ENCODE data around the gene RAB30.

Gene RAB30, protein sequence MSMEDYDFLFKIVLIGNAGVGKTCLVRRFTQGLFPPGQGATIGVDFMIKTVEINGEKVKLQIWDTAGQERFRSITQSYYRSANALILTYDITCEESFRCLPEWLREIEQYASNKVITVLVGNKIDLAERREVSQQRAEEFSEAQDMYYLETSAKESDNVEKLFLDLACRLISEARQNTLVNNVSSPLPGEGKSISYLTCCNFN

DNA sequence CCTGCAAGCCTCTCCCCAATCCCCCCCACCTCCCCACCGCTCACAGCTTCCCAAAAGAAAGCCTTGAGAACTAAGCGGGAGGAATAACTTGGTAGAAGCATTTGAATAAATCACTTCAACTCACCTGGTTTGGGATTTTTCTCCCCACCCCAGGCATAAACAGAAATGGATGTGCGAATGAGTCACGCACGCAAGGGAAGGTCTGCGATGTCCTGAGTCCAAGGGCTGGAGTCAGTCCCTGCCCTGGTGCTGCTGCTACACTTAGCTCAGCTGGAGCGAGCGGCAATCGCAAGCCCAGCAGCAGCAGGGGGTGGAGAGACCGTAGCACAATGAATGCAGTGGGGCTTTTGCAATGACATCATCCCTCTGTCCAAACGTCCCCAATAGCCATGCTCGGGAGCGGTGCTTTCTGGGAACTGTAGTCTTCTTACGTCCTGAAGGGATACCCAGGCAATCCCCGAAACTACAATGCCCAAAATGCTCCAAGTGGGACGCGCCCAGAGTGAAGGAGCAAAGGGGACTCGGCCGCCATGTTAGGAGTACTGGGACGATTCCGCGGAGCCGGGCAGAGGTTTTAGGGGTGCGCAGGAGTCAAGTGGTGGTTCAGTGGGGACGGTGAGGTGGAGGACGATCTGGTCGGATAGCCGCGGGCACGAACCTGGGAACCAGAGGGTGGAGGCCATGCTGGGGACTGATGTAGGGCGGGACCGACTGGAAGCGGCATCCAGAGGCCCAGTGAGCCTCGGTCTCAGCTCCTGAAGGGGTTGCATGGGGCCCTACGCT is at the start of gene RAB30:
TSS of gene RAB30 (minus strand) at position 331 of the 783 bp plus-strand sequence. CDS start 74,581 bp downstream, outside the sequence.
- peak; percentile 93 to 100 (median 99) for DNase-seq
- intact Hi-C loops (cut with DNase I) = loop anchor here (2.0 to 10.0 kb wide), 4 partner anchors 47 to 167 kb away; partner anchors contain the start of genes DDIAS, PCF11 and PRCP

DNA sequence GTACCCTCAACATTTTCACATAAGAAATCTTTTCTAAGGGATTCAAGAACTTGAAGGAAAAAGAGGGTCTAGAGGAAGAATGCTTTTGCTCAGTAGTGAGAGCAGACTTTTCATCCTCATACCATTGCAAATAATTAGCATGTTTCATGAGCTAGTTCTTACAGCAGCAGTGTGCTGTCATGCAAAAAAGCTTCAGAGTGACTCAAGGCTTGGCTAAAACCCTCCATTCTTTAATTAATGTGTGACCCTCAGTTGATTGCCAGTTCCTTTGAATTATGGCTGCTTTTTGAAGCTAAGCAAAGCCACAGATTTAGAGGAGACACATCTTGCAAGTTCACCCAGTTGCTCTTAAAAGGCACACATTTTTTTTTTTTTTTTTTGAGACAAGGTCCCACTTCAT is 48.6 kb upstream of the RAB30 start:
- DNase-seq = no peak
- intact Hi-C loops (cut with DNase I) = no loop called here

DNA sequence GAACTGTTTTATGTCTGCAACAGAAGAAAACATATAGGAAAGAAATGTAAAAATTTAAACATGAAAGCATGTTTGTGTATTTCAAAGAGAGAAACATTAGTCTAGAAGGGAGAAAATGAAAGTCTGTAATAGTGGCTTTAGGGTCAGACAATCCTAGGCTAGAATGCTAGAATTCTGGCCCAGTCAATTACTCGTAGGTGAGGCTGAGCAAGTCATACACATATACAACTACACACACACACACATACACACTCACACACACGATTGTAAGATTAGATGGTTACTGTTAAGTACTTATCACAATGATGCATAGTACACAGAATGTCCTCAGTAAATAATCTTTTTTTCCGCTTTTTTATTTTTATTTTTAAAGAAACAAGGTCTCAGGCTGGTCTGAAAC is 47.5 kb upstream of the RAB30 start:
- intact Hi-C loops (cut with DNase I) = no loop called here
- no peak for DNase-seq

DNA sequence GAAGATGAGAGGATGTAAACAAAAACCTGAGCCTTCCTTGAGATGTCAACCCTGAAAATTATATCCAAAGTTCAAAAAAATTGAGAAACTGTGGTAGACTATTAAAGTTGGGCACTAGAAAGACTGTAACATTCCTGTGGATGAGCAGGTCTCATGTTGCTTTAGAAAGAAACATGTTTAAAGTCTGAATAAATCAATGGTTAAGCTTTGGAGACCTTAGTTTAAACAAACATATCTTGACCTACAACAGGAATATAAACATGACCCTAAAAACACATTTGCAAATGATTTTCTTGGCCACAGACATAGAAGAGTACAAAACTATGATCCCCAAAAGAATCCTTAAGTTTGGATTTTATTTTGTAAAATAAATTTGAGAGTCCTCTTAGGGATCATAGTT is 47.1 kb upstream of the RAB30 start:
- DNase-seq = no peak
- intact Hi-C loops (cut with DNase I) = no loop called here

DNA sequence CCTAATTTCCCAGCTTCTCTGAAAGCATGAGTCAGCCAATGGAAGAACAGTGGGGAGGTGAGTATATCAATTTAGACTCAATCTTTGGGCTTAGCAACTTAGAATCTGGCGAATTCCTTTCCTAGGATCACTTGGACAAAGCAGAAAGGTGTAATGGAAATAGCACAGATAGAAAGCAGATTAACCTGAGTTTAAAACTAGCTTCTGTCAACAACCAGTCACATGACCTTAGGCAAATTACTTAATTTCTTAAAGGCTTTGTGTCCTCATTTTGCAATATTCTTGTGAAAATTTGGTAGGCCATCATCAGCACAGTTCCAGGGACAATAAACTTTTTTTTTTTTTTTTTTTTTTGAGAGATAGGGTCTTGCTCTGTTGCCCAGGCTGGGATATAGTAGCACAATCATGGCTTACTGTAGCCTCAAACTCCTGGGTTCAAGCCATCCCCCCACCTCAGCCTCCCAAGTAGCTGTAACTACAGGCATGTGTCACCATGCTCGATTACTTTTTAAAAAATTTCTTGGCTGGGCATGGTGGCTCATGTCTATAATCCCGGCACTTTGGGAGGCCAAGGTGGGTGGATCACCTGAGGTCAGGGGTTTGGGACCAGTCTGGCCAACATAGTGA is 44.4 kb upstream of the RAB30 start:
- intact Hi-C loops (cut with DNase I) = no loop called here
- DNase-seq = no peak

DNA sequence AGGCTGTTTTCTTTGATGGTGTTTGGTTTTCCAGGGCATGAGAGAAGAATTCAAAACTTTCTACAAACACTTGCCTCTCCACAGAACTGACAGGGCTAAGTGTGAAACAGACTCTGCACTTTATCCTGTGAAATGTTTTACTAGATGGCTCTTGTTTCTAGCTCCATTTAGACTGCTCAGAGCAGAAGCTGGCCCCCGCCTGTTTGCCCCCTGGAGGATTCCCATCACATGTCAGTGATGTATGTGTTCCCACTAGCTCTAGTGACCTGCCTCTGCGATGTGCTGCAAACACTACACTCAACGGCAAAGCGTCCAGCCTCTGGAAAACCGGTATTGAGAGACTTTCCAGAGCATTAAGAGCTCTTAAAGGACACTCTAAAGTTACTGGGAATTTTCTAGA is 43.9 kb upstream of the RAB30 start:
- intact Hi-C loops (cut with DNase I) = no loop called here
- no peak for DNase-seq

DNA sequence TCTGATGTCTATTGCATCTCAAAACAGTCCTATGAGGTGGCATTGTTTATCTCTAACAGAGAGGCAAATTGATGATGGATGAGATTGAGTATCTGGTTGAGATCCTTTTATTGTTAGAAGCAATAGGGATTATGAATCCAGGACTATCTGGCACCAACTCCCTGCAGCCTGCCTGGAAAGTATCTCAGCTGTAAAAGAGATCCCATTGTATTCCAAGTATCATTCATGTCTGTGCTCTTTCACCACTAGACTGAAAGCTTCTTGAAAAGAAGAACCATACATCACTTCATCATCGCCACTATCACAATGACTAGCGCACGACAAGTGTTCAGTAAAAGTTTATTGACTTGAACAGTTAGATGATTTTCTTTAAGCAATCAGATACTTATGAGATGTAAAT is 43.3 kb upstream of the RAB30 start:
- no peak for DNase-seq
- intact Hi-C loops (cut with DNase I) = no loop called here

DNA sequence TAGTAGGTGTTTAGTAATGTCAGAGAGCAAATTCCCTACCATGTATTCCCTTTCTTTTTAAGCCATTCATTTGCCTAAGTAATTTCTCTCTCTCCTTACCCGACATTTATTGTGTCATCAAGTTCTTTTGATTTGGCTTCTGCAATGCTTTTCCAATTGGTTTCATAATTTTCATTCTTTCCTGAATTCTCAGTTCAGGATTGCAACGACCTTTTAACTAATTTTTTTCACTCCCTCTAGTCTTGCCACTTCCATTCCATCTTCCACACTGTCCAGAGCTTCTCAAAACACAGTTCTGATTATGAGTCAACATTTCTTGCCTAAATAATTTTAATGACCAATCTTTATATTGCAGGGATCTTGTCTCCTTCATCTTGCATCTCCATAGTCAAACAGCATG is 41.2 kb upstream of the RAB30 start:
- intact Hi-C loops (cut with DNase I) = no loop called here
- no peak for DNase-seq

DNA sequence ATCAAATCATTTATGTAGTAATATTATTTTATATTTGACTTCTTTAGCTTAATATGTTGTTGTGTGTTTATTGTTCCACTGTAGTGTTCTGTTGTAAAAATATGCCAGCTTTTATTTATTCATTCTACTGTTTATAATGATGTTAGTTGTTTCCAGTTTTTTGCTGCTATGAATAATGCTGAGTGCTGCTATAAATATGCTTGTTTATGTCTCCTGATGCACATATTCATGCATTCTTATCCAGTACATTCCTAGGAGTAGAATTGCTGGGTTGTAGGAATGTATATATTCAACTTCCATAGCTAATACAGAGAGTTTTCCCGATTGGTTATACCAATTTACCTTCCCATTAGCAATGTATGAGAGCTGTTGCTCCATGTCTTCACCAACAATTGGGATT is 33.5 kb upstream of the RAB30 start:
- DNase-seq = no peak
- intact Hi-C loops (cut with DNase I) = no loop called here

DNA sequence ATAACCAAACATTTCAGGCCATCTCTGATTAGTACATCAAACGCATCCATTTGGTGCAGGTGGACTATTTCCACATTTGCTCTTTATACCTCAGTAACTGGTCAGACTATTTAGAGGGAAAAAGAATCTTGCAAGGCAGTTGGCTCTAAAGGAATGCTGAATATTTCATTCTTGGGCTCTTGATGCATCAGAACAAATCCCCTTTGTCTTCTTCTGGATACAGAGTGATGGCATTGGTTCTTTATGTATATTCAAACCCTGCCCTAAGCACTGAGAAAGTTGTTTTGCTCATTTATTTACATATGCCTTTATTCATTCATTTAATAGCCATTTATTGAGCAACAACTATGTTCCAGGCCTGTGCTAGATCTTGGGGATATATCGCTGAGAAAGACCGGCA is 31.1 kb upstream of the RAB30 start:
- intact Hi-C loops (cut with DNase I) = no loop called here
- no peak for DNase-seq

DNA sequence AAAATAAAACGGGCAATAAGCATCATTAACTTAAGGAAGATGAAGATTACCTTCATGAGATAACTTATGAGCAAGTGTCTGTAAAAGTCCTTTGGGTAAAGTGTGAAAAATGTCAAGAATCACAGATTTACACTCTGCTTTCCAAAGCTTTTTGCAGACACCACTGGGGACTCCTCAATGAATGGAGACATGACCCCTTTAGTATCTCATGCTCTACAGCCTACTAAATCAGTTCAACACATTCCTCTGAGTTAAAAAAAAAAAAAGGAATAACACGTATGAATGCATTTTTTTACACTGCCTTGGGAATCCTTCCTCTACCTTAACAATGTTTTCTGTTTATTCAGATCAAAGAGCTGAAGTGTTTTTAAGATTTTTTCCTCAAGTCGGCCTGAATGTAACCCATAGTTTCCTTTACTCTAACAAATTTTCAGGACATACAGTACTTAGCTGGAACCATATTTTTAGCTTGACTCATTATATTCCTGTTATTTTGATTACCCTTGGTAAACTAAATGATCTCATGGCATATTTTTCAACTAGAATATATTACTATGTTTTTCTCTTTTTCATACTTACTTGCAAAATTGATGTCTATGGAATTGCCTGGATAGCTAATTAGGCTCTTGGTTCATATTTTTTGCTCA is 25.9 kb upstream of the RAB30 start:
- intact Hi-C loops (cut with DNase I) = no loop called here

DNA sequence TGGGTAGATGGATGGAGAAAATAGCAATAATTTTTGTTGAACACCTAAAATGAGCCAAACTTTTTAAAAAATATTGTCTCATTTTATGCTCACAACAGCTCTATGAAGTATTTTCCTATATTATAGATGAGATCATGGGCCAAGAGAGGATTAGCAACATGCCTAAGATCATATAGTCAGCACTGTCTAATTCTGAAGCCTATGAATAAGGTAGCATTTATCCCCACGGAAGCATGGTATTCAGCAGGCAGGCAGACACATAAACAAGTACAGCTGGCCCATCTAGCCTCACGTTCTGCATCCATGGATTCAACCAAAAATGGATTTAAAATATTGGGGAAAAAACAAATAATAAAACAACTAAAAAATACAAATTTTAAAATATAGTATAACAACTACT is 21.9 kb upstream of the RAB30 start:
- DNase-seq = no peak
- intact Hi-C loops (cut with DNase I) = no loop called here

More for the DNA sequence above, 25.9 kb upstream of the RAB30 start:
- DNase-seq = no peak

DNA sequence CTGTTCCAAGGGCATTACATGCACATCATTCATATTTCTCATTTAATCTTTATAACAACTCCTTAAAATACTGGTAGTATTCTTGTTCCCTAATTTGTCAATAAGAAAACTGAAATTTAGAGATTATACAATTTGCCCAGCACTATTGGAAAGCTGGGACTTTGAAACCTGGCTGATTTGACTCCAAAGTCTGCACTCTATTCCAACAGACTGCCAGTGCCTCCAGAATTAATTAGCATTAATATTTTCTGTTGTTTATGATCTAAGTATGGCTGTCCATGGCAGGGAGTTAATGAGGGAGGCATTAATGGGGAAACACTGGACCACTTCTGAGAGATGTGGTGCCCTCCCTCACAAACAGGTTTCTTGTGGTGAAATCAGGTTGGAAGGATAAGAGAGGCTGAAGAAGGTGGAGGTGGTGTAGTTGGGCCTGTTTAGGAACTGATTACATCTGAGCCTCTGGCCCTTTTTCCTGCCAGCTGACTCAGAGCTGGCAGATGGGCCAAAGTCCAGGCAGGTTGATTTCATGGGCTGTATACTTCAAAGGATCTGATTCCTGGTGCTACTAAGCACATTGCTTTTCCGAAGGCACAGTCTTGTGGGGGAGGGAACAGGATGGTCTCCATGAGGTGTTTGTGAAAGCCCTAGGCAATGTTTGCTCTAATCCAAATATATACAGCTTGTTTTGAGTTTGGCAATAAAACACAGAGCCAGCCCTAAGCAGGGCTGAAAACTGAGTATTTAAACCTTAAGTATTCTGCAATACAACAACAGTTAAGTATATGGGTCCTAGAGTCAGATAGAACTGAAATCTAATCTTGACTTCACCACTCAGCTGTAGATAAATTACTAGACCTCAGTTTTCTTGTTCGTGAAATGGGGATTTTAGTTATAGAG is 21.0 kb upstream of the RAB30 start:
- no peak for DNase-seq
- intact Hi-C loops (cut with DNase I) = no loop called here

DNA sequence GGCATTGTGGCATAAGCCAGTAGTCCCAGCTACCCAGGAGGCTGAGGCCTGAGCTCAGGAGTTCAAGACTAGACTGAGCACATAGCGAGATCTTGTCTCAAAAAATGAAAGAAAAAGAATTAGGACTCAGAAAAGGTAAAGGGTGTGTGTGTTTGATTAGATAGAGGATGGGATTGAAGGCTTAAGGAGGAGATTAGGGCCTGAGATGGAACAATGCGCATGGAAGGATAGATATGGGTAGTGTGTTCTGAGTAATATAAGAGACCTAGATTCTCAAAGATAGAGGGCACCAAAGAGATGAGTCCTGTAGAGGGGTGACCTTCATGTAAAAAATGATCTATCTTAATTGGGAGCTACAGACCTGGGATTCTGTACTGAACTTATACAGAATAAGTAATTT is 17.3 kb upstream of the RAB30 start:
- intact Hi-C loops (cut with DNase I) = no loop called here
- DNase-seq = no peak

DNA sequence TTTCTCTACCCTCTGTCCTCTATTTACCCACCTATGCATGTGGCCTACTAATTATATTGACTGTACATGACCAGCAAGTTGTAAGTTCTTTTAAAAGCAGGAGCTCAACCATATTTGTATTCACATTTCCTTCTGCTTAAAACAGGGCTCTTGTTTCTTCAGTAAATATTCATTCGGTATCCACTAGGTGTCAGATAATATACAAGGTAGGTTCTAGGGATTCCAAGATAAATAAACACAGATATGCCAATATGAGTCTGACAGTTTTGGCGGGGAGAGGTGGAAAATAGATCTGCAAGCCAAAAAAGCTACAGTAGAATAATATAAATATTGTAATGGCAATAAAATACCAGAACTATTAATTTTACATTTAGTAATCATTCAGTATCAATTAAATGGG is 15.3 kb upstream of the RAB30 start:
- no peak for DNase-seq
- intact Hi-C loops (cut with DNase I) = no loop called here

DNA sequence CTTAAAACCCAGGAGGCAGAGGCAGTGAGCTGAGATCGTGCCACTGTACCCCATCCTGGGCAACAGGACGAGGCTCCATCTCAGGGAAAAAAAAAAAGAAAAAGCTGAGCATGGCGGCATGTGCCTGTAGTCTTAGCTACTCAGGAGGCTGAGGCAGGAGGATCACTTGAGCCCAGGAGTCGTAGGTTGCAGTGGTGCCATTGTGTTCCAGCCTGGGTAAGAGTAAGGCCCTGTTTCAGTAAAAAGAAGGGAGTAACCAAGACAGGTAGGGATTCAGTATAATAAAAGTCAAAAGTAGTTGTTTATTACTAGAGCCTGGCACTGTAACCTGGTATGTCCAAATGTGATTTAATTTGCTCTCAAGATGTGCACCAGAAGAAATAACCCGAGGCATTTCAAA is 8.1 kb upstream of the RAB30 start:
- intact Hi-C loops (cut with DNase I) = loop anchor here (10.0 kb wide), 2 partner anchors 55 to 175 kb away; partner anchors contain the start of genes DDIAS and PRCP
- no peak for DNase-seq

DNA sequence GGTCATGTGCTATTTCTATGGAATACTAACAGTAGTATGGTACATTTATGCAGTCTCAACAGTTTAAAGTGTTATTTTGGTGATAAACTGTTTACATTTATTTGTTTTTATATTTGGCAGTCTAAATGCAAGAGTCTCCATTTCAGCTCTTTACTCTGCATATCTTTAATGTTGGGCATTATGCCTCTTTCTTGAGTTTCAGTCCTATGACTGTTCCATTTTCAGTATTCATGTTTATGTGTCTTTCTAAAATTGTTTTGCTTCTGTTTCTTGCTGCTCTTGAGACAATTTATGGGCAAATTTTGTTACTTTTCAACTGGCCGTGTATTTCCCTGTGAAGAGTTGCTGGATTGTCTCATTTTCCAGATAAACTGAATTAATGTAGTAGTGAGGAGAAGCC is 6.6 kb upstream of the RAB30 start:
- DNase-seq = no peak
- intact Hi-C loops (cut with DNase I) = loop anchor here (10.0 kb wide), 2 partner anchors 53 to 173 kb away; partner anchors contain the start of genes DDIAS and PRCP

DNA sequence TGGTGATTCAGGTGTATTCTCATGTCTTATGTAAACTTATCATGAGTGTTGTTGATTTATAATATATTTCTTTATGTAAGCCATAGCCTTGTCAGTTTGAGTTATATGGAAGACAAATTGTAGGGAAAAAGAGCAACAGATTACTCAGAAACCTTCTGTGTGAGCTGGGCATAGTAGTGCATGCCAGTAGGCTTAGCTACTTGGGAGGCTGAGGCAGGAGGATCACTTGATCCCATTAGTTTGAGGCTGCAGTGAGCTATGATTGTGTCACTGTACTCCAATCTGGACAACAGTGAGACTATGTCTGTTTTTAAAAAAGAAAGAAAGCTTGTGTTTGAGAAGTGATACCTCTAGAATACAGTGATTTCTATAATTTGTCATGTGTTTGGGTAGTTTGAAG is 2.2 kb upstream of the RAB30 start:
- intact Hi-C loops (cut with DNase I) = loop anchor here (5.0 to 10.0 kb wide), 3 partner anchors 49 to 169 kb away; partner anchors contain the start of genes DDIAS and PRCP
- DNase-seq = no peak

DNA sequence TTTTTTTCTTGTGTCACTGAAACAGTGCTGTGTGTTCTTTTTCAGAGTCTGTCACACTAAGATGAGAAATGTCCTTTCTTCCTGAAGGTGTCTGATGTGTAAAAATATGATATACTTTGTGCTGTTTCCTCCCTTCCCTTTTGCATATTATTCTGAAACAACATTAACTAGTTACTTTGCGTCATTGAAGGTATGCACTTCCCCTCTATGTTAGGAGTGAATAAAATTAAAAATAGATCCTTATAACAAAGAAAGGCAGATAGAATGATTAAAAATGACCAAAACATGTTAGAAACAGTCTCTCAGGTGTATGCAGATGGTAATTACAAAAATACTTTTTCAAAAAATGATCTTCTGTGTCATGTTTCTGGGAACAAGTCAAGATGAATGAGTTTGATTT is 1.6 kb upstream of the RAB30 start:
- intact Hi-C loops (cut with DNase I) = loop anchor here (5.0 to 10.0 kb wide), 3 partner anchors 48 to 168 kb away; partner anchors contain the start of genes DDIAS and PRCP
- DNase-seq = no peak

Measured in head of caudate nucleus (tissue), 42 donors.